HepG2 (cell line): ENCODE results near the gene CTNNA3. TPM values are rescaled to one million over a fixed set of nuclear protein-coding genes. Genes with fewer than 3 reads are reported as not detected.
"Not testable (repeated sequence)": the region's sequence is repeated elsewhere in the genome, so short reads cannot be mapped to it uniquely, and the experiment has no call there.

Experiments used
- ATAC-seq: fragments of 200-7000 bp; cut with Tn5 transposase; 3 replicates; pipeline ENCODE4 v1.9.1; 2020; ENCODE audit warnings: mild to moderate bottlenecking, moderate library complexity
- BruUV-seq: library from RNA; stranded (reverse); fragments of 400-500 nt; replicated peaks from 2 replicates; lab custom pipeline; 2021; lab: Mats Ljungman, UMichigan
- CTCF ChIA-PET: fragments of 300-600 bp; formaldehyde crosslinking; extraction: SDS; loops from one replicate; lab custom pipeline; 2021; ENCODE audit warnings: low total read pairs, inconsistent platforms, low intra/inter-chr PET ratio; lab: Yijun Ruan, JAX
- POLR2A ChIA-PET: fragments of 350-600 bp; sonication (Branson Sonifier 250); formaldehyde crosslinking; loops from one replicate; lab custom pipeline; 2020; ENCODE audit warnings: antibody characterized with exemption, inconsistent platforms; lab: Yijun Ruan, JAX
- DNase-seq: peaks from one replicate; pipeline ENCODE4 v3.0.0-alpha.2; 2015; ENCODE audit warnings: low spot score
- FAIRE-seq: peaks from 3 replicates; lab custom pipeline; 2011; peaks lifted over from hg19 to GRCh38; lab: Jason Lieb, UNC
- H2AFZ ChIP-seq: one replicate; pipeline ENCODE4 v1.6.1; 2011; ENCODE audit warnings: low read length, inconsistent platforms
- H3K27ac ChIP-seq: fragments of 300-600 bp; 3 replicates; pipeline ENCODE4 v1.8.0; 2011; ENCODE audit warnings: mixed run types, mild to moderate bottlenecking, mixed read lengths, low read length, inconsistent platforms; ENCODE audit not compliant: insufficient read depth; ENCODE audit errors: extremely low read length
- H3K27me3 ChIP-seq, 2 experiments: fragments of 200-600 bp in 1 of 2; 2 replicates in 1 of 2; 3 replicates in 1 of 2; pipeline versions ENCODE4 v1.6.0 to v1.8.0; 2011; ENCODE audit warnings: low read length in 2 of 2, mild to moderate bottlenecking in 2 of 2, moderate library complexity in 2 of 2, inconsistent platforms in 1 of 2; ENCODE audit not compliant: insufficient read depth in 2 of 2, control insufficient read depth in 1 of 2
- H3K36me3 ChIP-seq, 2 experiments: fragments of 200-600 bp in 1 of 2; replicated peaks in 1 of 2; 2 replicates in 1 of 2; 3 replicates in 1 of 2; pipeline versions ENCODE4 v1.5.1 to v1.8.0; 2011; ENCODE audit warnings: low read length in 2 of 2, inconsistent platforms in 1 of 2; ENCODE audit not compliant: insufficient read depth in 2 of 2, control insufficient read depth in 1 of 2
- H3K4me1 ChIP-seq: 2 replicates; pipeline ENCODE4 v1.5.1; 2012; ENCODE audit warnings: low read length, inconsistent platforms; ENCODE audit not compliant: insufficient read depth
- H3K4me2 ChIP-seq: 2 replicates; pipeline ENCODE4 v1.6.0; 2011; ENCODE audit warnings: low read depth, low read length, inconsistent platforms
- H3K4me3 ChIP-seq, 3 experiments: fragments of 200-600 bp in 1 of 3; sonication (generic), shearing (Covaris generic) in 1 of 3; replicated peaks in 1 of 3; 2 replicates each; pipeline ENCODE4 v1.5.1; 2011 to 2016; ENCODE audit warnings: low read length in 3 of 3, inconsistent platforms in 2 of 3, low read depth in 2 of 3, mild to moderate bottlenecking in 2 of 3, control low read depth in 1 of 3, mixed read lengths in 1 of 3; ENCODE audit not compliant: insufficient read depth in 1 of 3
- H3K79me2 ChIP-seq: one replicate; pipeline ENCODE4 v1.6.1; 2011; ENCODE audit warnings: low read length, inconsistent platforms; ENCODE audit not compliant: insufficient read depth
- H3K9ac ChIP-seq: 2 replicates; pipeline ENCODE4 v1.6.0; 2011; ENCODE audit warnings: mild to moderate bottlenecking, low read depth, low read length, inconsistent platforms; ENCODE audit not compliant: insufficient read depth
- H3K9me3 ChIP-seq: 2 replicates; pipeline ENCODE4 v1.5.1; 2012; ENCODE audit warnings: mild to moderate bottlenecking, low read length
- H4K20me1 ChIP-seq: 2 replicates; pipeline ENCODE4 v1.6.0; 2011; ENCODE audit warnings: inconsistent platforms, mild to moderate bottlenecking, low read length, moderate library complexity; ENCODE audit not compliant: insufficient read depth
- BRCA1 ChIP-seq: sonication (generic); formaldehyde crosslinking; IDR thresholded peaks from 2 replicates; pipeline ENCODE4 v1.4.0; 2020; ENCODE audit warnings: missing genetic modification reagents
- EED ChIP-seq: sonication (generic); formaldehyde crosslinking; IDR thresholded peaks from 2 replicates; pipeline ENCODE4 v1.5.0; 2020; ENCODE audit warnings: mild to moderate bottlenecking, missing genetic modification reagents
- GATAD2A ChIP-seq: IDR thresholded peaks from 2 replicates; pipeline ENCODE4 v1.6.1; 2016
- HDAC1 ChIP-seq: sonication (generic); formaldehyde crosslinking; IDR thresholded peaks from 2 replicates; pipeline ENCODE4 v1.5.1; 2020; ENCODE audit warnings: mild to moderate bottlenecking, missing genetic modification reagents
- HNRNPUL1 ChIP-seq: fragments of 200-400 bp; formaldehyde crosslinking; IDR thresholded peaks from 2 replicates; pipeline ENCODE4 v1.6.1; 2017; ENCODE audit warnings: low read depth, mild to moderate bottlenecking, low read length, moderate library complexity
- KDM4B ChIP-seq: sonication (generic); formaldehyde crosslinking; IDR thresholded peaks from 2 replicates; pipeline ENCODE4 v1.4.0; 2020; ENCODE audit warnings: missing genetic modification reagents
- MTA1 ChIP-seq: sonication (generic); formaldehyde crosslinking; IDR thresholded peaks from 2 replicates; pipeline ENCODE4 v1.4.0; 2020; ENCODE audit warnings: missing genetic modification reagents, mild to moderate bottlenecking, borderline replicate concordance
- MXI1 ChIP-seq: IDR thresholded peaks from 3 replicates; pipeline ENCODE4 v1.6.1; 2012; ENCODE audit warnings: low read depth, low read length, inconsistent platforms, borderline replicate concordance
- SMARCC2 ChIP-seq: fragments of 450-650 bp; IDR thresholded peaks from 2 replicates; pipeline ENCODE4 v1.6.1; 2017; ENCODE audit warnings: antibody characterized with exemption, mild to moderate bottlenecking
- TEAD2 ChIP-seq: sonication (generic); formaldehyde crosslinking; IDR thresholded peaks from 2 replicates; pipeline ENCODE4 v1.9.0; 2021; ENCODE audit warnings: missing genetic modification reagents
- TSC22D2 ChIP-seq: sonication (generic); formaldehyde crosslinking; IDR thresholded peaks from 2 replicates; pipeline ENCODE4 v1.5.1; 2020; ENCODE audit warnings: missing genetic modification reagents, mild to moderate bottlenecking, borderline replicate concordance
- ZNF275 ChIP-seq: sonication (generic); formaldehyde crosslinking; IDR thresholded peaks from 2 replicates; pipeline ENCODE4 v1.8.0; 2022; ENCODE audit warnings: missing genetic modification reagents, mild to moderate bottlenecking, inconsistent platforms, borderline replicate concordance
- ZNF564 ChIP-seq: sonication (generic); formaldehyde crosslinking; IDR thresholded peaks from 2 replicates; pipeline ENCODE4 v1.8.1; 2023; ENCODE audit warnings: mild to moderate bottlenecking, missing genetic modification reagents
- ZNF629 ChIP-seq: sonication (generic); formaldehyde crosslinking; conservative IDR thresholded peaks from 2 replicates; pipeline ENCODE4 v1.5.0; 2020; ENCODE audit warnings: missing genetic modification reagents
- WGBS: methylation state at CpG from one replicate; pipeline ENCODE4 v1.1.6; 2017; ENCODE audit warnings: low lambda C conversion rate; 5-methylcytosine and 5-hydroxymethylcytosine counted together
- in situ Hi-C: cut with HindIII; loops from 2 replicates; pipeline ENCODE4 v1.10.0; 2017; ENCODE audit warnings: low pct_unique_long_range_greater_than_20kb; ENCODE audit not compliant: extremely low pct_ligation_motif_present
- intact Hi-C: fragments of 100-400 bp; cut with micrococcal nuclease; formaldehyde crosslinking; loops from one replicate; pipeline ENCODE4 v1.10.0; 2022; ENCODE audit not compliant: unreplicated experiment
- polyA plus RNA-seq, 8 experiments: library from polyadenylated mRNA; depleted of rRNA in 3 of 8; stranded (reverse) in 7 of 8; unstranded in 1 of 8; fragments of >200 nt; fragmentation: Illumina TruSeq in 4 of 8; extraction: Trizol in 4 of 8; gene quantifications; 2 replicates each; pipeline versions ENCODE4 v1.2.1 to v1.2.3, GENCODE V29; 2011 to 2016; ENCODE audit warnings: low read depth in 4 of 8, missing spikeins in 1 of 8, mixed read lengths in 1 of 8; ENCODE audit not compliant: insufficient read depth in 1 of 8
- total RNA-seq, 5 experiments: library from RNA; depleted of rRNA; stranded (reverse); fragments of >200 nt; fragmentation: Illumina TruSeq; extraction: Trizol; gene quantifications; 2 replicates each; pipeline ENCODE4 v1.2.3, GENCODE V29; 2016; ENCODE audit warnings: low read depth in 1 of 5
- TF ChIP-seq, protein P1 (sequence below): sonication (generic); formaldehyde crosslinking; IDR thresholded peaks from 2 replicates; pipeline ENCODE4 v1.4.0; 2020; ENCODE audit warnings: missing genetic modification reagents
- TF ChIP-seq, protein P2 (sequence below): sonication (generic); formaldehyde crosslinking; IDR thresholded peaks from 2 replicates; pipeline ENCODE4 v1.5.0; 2020; ENCODE audit warnings: missing genetic modification reagents
- TF ChIP-seq, protein P3 (sequence below): sonication (generic); formaldehyde crosslinking; IDR thresholded peaks from 2 replicates; pipeline ENCODE4 v1.4.0; 2020; ENCODE audit warnings: missing genetic modification reagents

The CTNNA3 gene
- total and polyA plus RNA-seq, 2 of the 13 experiments (the other 11 are each of a cell fraction or from before 2014, with no cell fraction given), result not detected

DNA sequence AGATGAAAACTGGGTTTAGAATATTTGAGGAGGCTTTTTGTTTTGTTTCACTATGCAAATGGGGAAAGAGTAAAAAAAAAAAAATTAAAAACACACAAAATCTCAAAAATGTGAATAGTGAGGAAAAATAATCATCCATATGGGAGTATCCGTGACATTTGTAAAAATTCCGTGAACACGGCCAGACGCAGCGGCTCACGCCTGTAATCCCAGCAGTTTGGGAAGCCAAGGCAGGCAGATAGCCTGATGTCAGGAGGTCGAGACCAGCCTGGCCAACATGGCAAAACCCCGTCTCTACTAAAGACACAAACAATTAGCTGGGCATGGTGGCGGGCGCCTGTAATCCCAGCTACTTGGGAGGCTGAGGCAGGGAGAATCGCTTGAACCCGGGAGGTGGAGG, 1342.2 kb downstream of the CTNNA3 start:
- H3K27me3 ChIP-seq, BruUV-seq, FAIRE-seq, H3K9ac ChIP-seq, H2AFZ ChIP-seq, H4K20me1 ChIP-seq, CTCF ChIA-PET, H3K9me3 ChIP-seq, POLR2A ChIA-PET, DNase-seq, H3K4me3 ChIP-seq, intact Hi-C loops, ATAC-seq, H3K4me2 ChIP-seq, H3K27ac ChIP-seq, H3K79me2 ChIP-seq, H3K36me3 ChIP-seq, in situ Hi-C loops, H3K4me1 ChIP-seq: not testable (repeated sequence)
- WGBS, result 54% methylated on average over 12 of the region's 12 CpGs

GRCh38 chr10:66353422-66353821, 1342.6 kb downstream of the CTNNA3 start:
- TF ChIP-seq TEAD2 (CRISPR knock-in tag) (no peak), MTA1 (CRISPR knock-in tag) (no peak), ZNF275 (CRISPR knock-in tag) (no peak), KDM4B (CRISPR knock-in tag) (no peak), ZNF629 (CRISPR knock-in tag) (no peak), HNRNPUL1 (no peak), ZNF564 (CRISPR knock-in tag) (no peak), TSC22D2 (CRISPR knock-in tag) (no peak), MXI1 (no peak), SMARCC2 (no peak), BRCA1 (CRISPR knock-in tag) (no peak), HDAC1 (CRISPR knock-in tag) (no peak), GATAD2A (CRISPR knock-in tag) (no peak), EED (CRISPR knock-in tag) (no peak)
- TF ChIP-seq, protein P1, sequence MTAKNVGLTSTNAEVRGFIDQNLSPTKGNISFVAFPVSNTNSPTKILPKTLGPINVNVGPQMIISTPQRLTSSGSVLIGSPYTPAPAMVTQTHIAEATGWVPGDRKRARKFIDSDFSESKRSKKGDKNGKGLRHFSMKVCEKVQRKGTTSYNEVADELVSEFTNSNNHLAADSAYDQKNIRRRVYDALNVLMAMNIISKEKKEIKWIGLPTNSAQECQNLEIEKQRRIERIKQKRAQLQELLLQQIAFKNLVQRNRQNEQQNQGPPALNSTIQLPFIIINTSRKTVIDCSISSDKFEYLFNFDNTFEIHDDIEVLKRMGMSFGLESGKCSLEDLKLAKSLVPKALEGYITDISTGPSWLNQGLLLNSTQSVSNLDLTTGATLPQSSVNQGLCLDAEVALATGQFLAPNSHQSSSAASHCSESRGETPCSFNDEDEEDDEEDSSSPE (CRISPR knock-in tag), result no peak
- TF ChIP-seq, protein P2, sequence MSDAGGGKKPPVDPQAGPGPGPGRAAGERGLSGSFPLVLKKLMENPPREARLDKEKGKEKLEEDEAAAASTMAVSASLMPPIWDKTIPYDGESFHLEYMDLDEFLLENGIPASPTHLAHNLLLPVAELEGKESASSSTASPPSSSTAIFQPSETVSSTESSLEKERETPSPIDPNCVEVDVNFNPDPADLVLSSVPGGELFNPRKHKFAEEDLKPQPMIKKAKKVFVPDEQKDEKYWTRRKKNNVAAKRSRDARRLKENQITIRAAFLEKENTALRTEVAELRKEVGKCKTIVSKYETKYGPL (CRISPR knock-in tag), result no peak
- TF ChIP-seq, protein P3, sequence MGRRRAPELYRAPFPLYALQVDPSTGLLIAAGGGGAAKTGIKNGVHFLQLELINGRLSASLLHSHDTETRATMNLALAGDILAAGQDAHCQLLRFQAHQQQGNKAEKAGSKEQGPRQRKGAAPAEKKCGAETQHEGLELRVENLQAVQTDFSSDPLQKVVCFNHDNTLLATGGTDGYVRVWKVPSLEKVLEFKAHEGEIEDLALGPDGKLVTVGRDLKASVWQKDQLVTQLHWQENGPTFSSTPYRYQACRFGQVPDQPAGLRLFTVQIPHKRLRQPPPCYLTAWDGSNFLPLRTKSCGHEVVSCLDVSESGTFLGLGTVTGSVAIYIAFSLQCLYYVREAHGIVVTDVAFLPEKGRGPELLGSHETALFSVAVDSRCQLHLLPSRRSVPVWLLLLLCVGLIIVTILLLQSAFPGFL (CRISPR knock-in tag), result no peak
- TF ChIP-seq, all 625 proteins: peak for 0
- BruUV-seq, result no TSS peak
- Histone ChIP-seq H3K9me3 (no peaks in the 10 kb centered on the region), H3K4me1 (no peaks in the 10 kb centered on the region), H3K27ac (no peak overlapping the region), H3K9ac (no peak overlapping the region), H3K4me3 (no peak overlapping the region), H3K4me2 (no peak overlapping the region), H3K36me3 (no peaks in the 10 kb centered on the region), H3K27me3 (no peaks in the 10 kb centered on the region), H2AFZ (no peak overlapping the region), H3K79me2 (no peaks in the 10 kb centered on the region), H4K20me1 (no peaks in the 10 kb centered on the region)
- intact Hi-C loops, result no loop called here
- FAIRE-seq (no peak), DNase-seq (no peak), ATAC-seq (no peak)
- CTCF ChIA-PET, result no interaction called here
- WGBS, result 42% methylated on average over 3 of the region's 3 CpGs
- POLR2A ChIA-PET, result no interaction called here
- in situ Hi-C loops, result no loop called here
